GM23338 (cell line): ENCODE data around the gene TMEM167B. TPM values are rescaled to one million over a fixed set of nuclear protein-coding genes. Genes with fewer than 3 reads are reported as not detected.

ENCODE experiments used
- ATAC-seq: fragments of 200-7000 bp; cut with Tn5 transposase; 3 replicates; pipeline ENCODE4 v1.9.1; 2020
- DNase-seq: peaks from one replicate; pipeline ENCODE4 v3.0.0-alpha.2; 2015; ENCODE audit warnings: low spot score
- H2AFZ ChIP-seq: fragments of 200-600 bp; sonication (generic); 2 replicates; pipeline ENCODE4 v1.8.0; 2016; ENCODE audit warnings: antibody characterized with exemption, mild to moderate bottlenecking, moderate library complexity
- H3F3A ChIP-seq: fragments of 200-600 bp; sonication (generic); replicated peaks from 2 replicates; pipeline ENCODE4 v1.8.0; 2017; ENCODE audit warnings: antibody characterized with exemption, mixed run types, low read depth
- H3K27ac ChIP-seq: fragments of 200-600 bp; sonication (generic); 2 replicates; pipeline ENCODE4 v1.6.1; 2016; ENCODE audit warnings: low read depth
- H3K27me3 ChIP-seq: fragments of 200-600 bp; sonication (generic); 2 replicates; pipeline ENCODE4 v1.8.0; 2016; ENCODE audit warnings: mild to moderate bottlenecking, mixed run types, moderate library complexity; ENCODE audit not compliant: insufficient read depth
- H3K36me3 ChIP-seq: fragments of 200-600 bp; sonication (generic); 2 replicates; pipeline ENCODE4 v1.8.0; 2016; ENCODE audit warnings: mild to moderate bottlenecking; ENCODE audit not compliant: insufficient read depth
- H3K4me1 ChIP-seq: fragments of 200-600 bp; sonication (generic); 2 replicates; pipeline ENCODE4 v1.8.0; 2016; ENCODE audit warnings: mild to moderate bottlenecking, moderate library complexity; ENCODE audit not compliant: insufficient read depth
- H3K4me2 ChIP-seq: fragments of 200-600 bp; sonication (generic); 2 replicates; pipeline ENCODE4 v1.7.1; 2017; ENCODE audit warnings: mixed run types
- H3K4me3 ChIP-seq: fragments of 200-600 bp; sonication (generic); 2 replicates; pipeline ENCODE4 v1.6.1; 2016; ENCODE audit warnings: mixed run types
- H3K79me2 ChIP-seq: fragments of 200-600 bp; sonication (generic); replicated peaks from 2 replicates; pipeline ENCODE4 v1.8.0; 2017; ENCODE audit warnings: mild to moderate bottlenecking; ENCODE audit not compliant: insufficient read depth
- H3K9me2 ChIP-seq: fragments of 200-600 bp; sonication (generic); 2 replicates; pipeline ENCODE4 v1.8.0; 2017; ENCODE audit not compliant: insufficient read depth
- H4K20me1 ChIP-seq: fragments of 200-600 bp; sonication (generic); replicated peaks from 2 replicates; pipeline ENCODE4 v1.8.0; 2017; ENCODE audit warnings: mild to moderate bottlenecking; ENCODE audit not compliant: insufficient read depth
- H3K27ac Mint-ChIP-seq: 2 replicates; pipeline ENCODE4 v1.8.0; 2020; ENCODE audit warnings: inconsistent platforms, mild to moderate bottlenecking, moderate library complexity, mixed read lengths
- H3K27me3 Mint-ChIP-seq: 3 replicates; pipeline ENCODE4 v1.8.0; 2022; ENCODE audit warnings: low read depth, mild to moderate bottlenecking, moderate library complexity, mixed read lengths, inconsistent platforms; ENCODE audit not compliant: insufficient read depth, poor library complexity
- H3K36me3 Mint-ChIP-seq: 3 replicates; pipeline ENCODE4 v1.8.0; 2021; ENCODE audit warnings: low read depth, mild to moderate bottlenecking, inconsistent platforms, moderate library complexity, mixed read lengths
- H3K4me1 Mint-ChIP-seq: 3 replicates; pipeline ENCODE4 v1.8.0; 2020; ENCODE audit warnings: mild to moderate bottlenecking, inconsistent platforms, mixed read lengths
- H3K4me3 Mint-ChIP-seq: 3 replicates; pipeline ENCODE4 v1.8.0; 2021; ENCODE audit warnings: moderate library complexity, mild to moderate bottlenecking, inconsistent platforms, mixed read lengths
- H3K9me3 Mint-ChIP-seq: 3 replicates; pipeline ENCODE4 v1.8.0; 2020; ENCODE audit warnings: moderate library complexity, mild to moderate bottlenecking, inconsistent platforms, mixed read lengths
- CREB1 ChIP-seq: fragments of 250-450 bp; sonication (Bioruptor Pico); IDR thresholded peaks from 2 replicates; pipeline ENCODE4 v1.5.0; 2020; ENCODE audit warnings: low read depth, mild to moderate bottlenecking, moderate library complexity
- ETS1 ChIP-seq: IDR thresholded peaks from 2 replicates; pipeline ENCODE4 v1.6.1; 2016; ENCODE audit warnings: antibody characterized with exemption
- JUNB ChIP-seq: IDR thresholded peaks from one replicate; pipeline ENCODE4 v1.6.1; 2016; ENCODE audit warnings: antibody characterized with exemption; ENCODE audit not compliant: unreplicated experiment
- NANOG ChIP-seq: IDR thresholded peaks from 2 replicates; pipeline ENCODE4 v1.6.1; 2016; ENCODE audit warnings: antibody characterized with exemption, borderline replicate concordance
- POLR2AphosphoS5 ChIP-seq: IDR thresholded peaks from 2 replicates; pipeline ENCODE4 v1.6.1; 2016; ENCODE audit warnings: antibody characterized with exemption, low read depth
- ZNF114 ChIP-seq: fragments of 250-450 bp; sonication (Bioruptor Pico); IDR thresholded peaks from 2 replicates; pipeline ENCODE4 v1.5.0; 2020; ENCODE audit warnings: mild to moderate bottlenecking, moderate library complexity
- ZNF331 ChIP-seq: fragments of 250-450 bp; sonication (Bioruptor Pico); IDR thresholded peaks from 2 replicates; pipeline ENCODE4 v1.5.0; 2020; ENCODE audit warnings: low read depth, mild to moderate bottlenecking, moderate library complexity
- ZNF462 ChIP-seq: fragments of 250-450 bp; sonication (Bioruptor Pico); IDR thresholded peaks from 2 replicates; pipeline ENCODE4 v1.5.0; 2020; ENCODE audit warnings: mild to moderate bottlenecking, moderate library complexity
- polyA plus RNA-seq: library from polyadenylated mRNA; unstranded; fragments of >200 nt; fragmentation: Nextera tagmentation; extraction: Ambion mirVana; gene quantifications from 2 replicates; pipeline ENCODE4 v1.2.1, GENCODE V29; 2016
- total RNA-seq: library from RNA; depleted of rRNA; stranded (reverse); fragments of >200 nt; shearing (Covaris generic); gene quantifications from 2 replicates; pipeline ENCODE4 v1.2.3, GENCODE V29; 2014

TMEM167B gene
- total and polyA plus RNA-seq, 2 experiments from 2014 or later, result 9.8 to 10.7 TPM

GRCh38 chr1:109095631-109096030, 5.1 kb downstream of the TMEM167B start:
- TF ChIP-seq ETS1 (no peak), ZNF331 (CRISPR knock-in tag) (no peak), POLR2AphosphoS5 (no peak), NANOG (no peak), ZNF462 (CRISPR knock-in tag) (no peak)
- H2AFZ ChIP-seq, result no peak overlapping the region
- Mint-ChIP-seq H3K27me3 (peaks cover 14% of the 10 kb centered on the region), H3K4me1 (peaks cover 12% of the 10 kb centered on the region), H3K9me3 (peaks cover 2% of the 10 kb centered on the region; the same call in 1 of the 3 replicates), H3K4me3 (no peak overlapping the region), H3K36me3 (peaks cover 18% of the 10 kb centered on the region), H3K27ac (no peak overlapping the region)
- no peaks in the 10 kb centered on the region for H3K36me3 ChIP-seq
- peaks cover 26% of the 10 kb centered on the region for H3K79me2 ChIP-seq
- DNase-seq, result no peak
- no peak overlapping the region for H3K4me3 ChIP-seq
- H3K27me3 ChIP-seq, result no peaks in the 10 kb centered on the region
- no peak for ATAC-seq
- no peaks in the 10 kb centered on the region for H3K9me2 ChIP-seq
- H3K4me2 ChIP-seq, result no peak overlapping the region
- H3K4me1 ChIP-seq, result peaks cover 7% of the 10 kb centered on the region
- no peaks in the 10 kb centered on the region; the same call in 1 of the 2 replicates for H3F3A ChIP-seq
- H4K20me1 ChIP-seq, result no peaks in the 10 kb centered on the region; the same call in 1 of the 2 replicates
- no peak overlapping the region for H3K27ac ChIP-seq

GRCh38 chr1:109096120-109096519, 5.6 kb downstream of the TMEM167B start:
- Histone ChIP-seq H3F3A (no peaks in the 10 kb centered on the region; the same call in 1 of the 2 replicates), H3K27ac (no peak overlapping the region), H3K79me2 (peaks cover 31% of the 10 kb centered on the region), H2AFZ (no peak overlapping the region), H3K4me2 (no peak overlapping the region), H3K4me3 (no peak overlapping the region), H3K27me3 (no peaks in the 10 kb centered on the region), H3K4me1 (peaks cover 7% of the 10 kb centered on the region), H4K20me1 (peaks cover 3% of the 10 kb centered on the region; the same call in 1 of the 2 replicates), H3K9me2 (no peaks in the 10 kb centered on the region), H3K36me3 (no peaks in the 10 kb centered on the region)
- Mint-ChIP-seq H3K9me3 (peaks cover 2% of the 10 kb centered on the region; the same call in 1 of the 3 replicates), H3K4me3 (no peak overlapping the region), H3K27me3 (peaks cover 14% of the 10 kb centered on the region), H3K27ac (no peak overlapping the region), H3K36me3 (peaks cover 23% of the 10 kb centered on the region), H3K4me1 (peaks cover 12% of the 10 kb centered on the region)
- no peak for DNase-seq
- ATAC-seq, result no peak
- TF ChIP-seq ZNF114 (CRISPR knock-in tag), result no peak
- no peak for TF ChIP-seq CREB1
- no peak for TF ChIP-seq ETS1
- TF ChIP-seq JUNB, result no peak
